ENCODE results near the gene GDPD2.

DNA sequence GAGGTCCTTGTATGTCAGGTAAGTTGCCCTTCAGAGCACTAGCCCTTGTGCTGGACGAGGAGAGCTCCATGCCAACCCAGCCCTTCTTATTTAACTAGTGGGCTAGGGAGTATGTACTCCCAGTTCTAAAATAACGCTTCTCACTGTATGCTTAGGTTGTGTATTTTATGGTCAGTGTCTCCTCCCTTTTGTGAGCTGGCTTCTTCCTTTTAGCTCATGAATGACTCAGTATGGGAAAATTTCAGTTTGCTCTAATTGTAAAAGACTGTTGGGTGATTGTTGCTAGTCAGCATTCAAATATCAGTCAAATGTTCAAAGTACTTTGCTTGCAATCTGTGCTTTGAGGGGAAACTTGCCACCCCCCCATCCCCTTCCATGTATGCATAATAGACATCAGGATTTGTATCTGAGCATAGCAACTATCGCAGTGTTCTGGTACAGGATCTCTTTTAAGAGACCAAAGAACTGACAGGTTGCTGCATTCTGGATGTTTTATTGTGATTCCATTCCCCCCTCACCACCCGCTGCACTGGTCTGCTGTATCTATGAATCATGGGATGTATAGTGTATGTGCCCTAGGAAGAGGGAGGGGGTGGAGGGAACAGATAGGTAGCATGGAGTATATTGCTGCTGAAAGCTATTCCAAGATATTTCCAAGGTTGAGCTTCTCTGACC is 56.3 kb downstream of the GDPD2 start:
- TF ChIP-seq, protein P1, sequence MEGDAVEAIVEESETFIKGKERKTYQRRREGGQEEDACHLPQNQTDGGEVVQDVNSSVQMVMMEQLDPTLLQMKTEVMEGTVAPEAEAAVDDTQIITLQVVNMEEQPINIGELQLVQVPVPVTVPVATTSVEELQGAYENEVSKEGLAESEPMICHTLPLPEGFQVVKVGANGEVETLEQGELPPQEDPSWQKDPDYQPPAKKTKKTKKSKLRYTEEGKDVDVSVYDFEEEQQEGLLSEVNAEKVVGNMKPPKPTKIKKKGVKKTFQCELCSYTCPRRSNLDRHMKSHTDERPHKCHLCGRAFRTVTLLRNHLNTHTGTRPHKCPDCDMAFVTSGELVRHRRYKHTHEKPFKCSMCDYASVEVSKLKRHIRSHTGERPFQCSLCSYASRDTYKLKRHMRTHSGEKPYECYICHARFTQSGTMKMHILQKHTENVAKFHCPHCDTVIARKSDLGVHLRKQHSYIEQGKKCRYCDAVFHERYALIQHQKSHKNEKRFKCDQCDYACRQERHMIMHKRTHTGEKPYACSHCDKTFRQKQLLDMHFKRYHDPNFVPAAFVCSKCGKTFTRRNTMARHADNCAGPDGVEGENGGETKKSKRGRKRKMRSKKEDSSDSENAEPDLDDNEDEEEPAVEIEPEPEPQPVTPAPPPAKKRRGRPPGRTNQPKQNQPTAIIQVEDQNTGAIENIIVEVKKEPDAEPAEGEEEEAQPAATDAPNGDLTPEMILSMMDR (IDR thresholded peaks at IDR 0.05): no peak
- no peak for TF ChIP-seq EP300 (IDR thresholded peaks at IDR 0.05)
- no peak for TF ChIP-seq POLR2A (IDR thresholded peaks at IDR 0.05)
- no peak for TF ChIP-seq POLR2AphosphoS5 (IDR thresholded peaks at IDR 0.05)
